Stimulated activated CD4-positive, alpha-beta T cell treated with anti-CD3 and anti-CD28 coated beads, Interleukin-1b, Interleukin-23, amount 100 ng/mL, for 4 hours (primary cell): Measurements from ENCODE around the gene CDH22.

ENCODE experiments used
- DNase-seq, 2 donors: peaks; one replicate each; pipeline ENCODE4 v3.0.0-alpha.2; 2020; ENCODE audit warnings: low read depth in 2 of 2

Gene CDH22

DNA sequence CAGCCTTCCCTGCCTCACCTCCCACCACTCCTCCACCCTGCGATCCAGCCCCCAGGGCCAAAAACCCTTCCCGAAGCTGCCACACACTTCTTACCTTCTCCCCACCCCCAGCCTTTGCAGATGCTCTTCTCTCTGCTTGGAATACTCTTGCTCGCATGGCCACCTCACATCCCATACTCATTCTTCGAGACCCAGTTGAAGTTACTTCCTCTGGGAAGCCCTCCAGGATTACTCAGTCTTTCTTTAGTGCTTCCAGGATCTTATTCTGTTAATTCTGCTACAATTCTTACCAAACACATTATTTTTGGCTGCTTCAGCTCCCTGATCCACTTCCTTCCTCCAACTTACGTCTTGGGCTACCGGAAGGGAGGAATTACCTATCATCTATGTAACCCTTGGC lies 135.8 kb downstream of the CDH22 start:
- no peak for DNase-seq

DNA sequence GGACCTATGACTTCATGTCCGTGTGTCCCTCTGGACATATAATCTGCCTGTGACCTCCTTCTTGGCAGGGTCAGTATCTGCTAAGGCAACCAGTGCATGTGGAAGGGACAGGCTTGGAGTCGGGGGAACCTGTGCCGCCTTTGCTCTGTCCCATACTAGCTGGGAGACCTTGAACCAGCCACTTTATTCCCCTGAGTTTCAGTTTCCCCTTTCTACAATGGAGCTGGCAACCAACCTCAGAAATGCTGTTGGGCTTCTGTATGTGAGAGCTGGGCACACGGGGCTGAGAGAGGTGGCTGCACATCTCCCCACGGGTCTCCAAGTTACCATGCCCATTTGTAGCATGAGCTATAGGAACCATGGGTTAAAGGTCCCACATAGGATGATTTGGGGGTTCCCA lies 136.4 kb downstream of the CDH22 start:
- no peak for DNase-seq

DNA sequence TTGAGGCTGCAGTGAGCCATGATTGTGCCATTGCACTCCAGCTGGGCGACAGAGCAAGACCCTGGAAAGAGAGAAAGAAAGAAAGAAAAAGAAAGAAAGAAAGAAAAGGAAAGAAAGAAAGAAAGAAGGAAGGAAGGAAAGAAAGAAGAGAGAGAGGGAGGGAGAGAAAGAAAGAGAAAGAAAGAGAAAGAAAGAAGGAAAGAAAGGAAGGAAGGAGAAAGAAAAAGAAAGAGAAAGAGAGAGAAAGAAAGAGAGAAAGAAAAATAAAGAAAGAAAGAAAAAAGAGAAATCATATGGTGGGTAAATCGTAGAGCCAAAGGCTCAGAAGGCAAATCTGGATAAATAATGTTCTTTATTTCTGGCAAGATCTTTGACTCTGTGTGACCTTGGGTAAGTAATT lies 136.8 kb downstream of the CDH22 start:
- DNase-seq = no peak

DNA sequence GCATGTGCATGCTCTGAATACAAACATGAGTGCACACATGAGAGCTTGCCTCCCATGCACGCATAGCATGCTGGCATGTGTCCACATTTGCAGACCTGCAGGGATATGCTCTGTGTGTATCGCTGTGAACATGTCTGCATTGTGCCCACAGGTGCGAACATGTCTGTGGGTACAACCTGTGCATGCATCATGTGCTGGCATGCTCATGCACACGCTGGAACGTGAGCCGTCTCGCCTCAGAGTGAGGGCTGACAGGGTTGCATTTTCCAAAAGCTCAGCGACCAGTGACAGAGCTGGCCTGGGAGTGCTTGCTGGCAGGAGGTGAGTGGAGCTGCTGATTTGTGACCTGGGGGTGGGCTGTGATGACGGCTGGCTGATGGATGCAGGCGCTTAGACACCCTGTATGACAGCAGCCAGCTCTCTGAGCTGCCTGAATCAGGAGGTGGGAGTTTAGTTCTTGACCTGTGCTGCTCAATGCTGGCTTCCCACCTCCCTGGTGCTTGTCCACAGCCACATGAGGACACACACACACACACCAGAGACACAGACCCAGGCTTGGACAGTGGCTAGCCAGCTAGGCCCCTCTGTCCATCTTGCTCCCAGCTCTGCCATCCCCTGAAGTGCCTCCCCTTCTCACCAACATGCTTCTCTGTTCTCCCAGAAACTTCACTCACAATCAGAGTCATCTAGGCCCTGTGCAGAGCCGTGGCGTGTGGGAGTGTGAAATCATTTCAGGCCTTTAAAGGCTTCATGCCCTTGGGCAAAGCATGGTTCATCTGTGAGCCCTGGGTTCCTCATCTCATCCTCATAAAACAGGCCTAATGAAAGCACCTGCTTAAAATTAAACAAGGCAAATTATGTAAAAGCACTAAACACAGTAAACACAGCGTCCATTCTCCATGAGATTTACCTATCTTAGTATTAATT lies 138.8 kb downstream of the CDH22 start:
- DNase-seq = no peak

DNA sequence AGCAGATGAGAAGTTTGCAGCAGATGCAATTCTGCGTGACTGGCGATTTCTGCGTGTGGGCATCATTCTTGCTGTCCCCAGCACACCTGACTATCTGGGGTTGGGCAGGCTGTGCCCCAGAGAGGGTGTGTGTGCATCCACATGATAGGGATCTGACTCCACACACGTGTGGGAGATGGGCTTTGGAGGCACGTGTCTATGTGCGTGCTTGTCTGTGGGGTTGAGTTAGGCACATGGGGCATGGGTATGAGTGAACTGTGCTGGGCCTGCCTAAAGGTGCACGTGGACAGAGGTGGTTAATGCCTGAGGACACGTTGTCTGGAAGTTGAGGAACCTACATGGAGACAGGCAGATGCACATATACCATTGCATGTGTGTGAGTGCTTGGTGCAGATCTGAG lies 139.9 kb downstream of the CDH22 start:
- no peak for DNase-seq

DNA sequence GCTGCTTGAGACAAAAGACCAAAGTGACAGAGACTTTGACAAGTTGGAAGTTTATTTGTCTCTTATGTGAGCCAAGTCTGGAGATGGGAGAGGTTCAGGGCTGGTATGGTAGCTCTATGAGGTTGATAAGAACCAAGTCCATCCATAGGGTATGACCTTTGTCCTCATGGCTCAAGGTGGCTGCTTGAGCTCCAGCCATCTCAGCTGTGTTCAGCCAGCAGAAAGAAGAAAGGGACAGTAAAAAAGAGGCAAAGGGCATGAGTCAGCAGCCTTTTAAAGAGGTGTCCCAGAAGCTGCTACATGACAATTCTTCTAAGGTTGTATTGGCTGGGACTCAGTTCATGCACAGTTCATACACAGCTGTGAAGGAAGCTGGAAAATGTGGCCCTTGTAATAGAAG lies 141.2 kb downstream of the CDH22 start:
- no peak for DNase-seq

DNA sequence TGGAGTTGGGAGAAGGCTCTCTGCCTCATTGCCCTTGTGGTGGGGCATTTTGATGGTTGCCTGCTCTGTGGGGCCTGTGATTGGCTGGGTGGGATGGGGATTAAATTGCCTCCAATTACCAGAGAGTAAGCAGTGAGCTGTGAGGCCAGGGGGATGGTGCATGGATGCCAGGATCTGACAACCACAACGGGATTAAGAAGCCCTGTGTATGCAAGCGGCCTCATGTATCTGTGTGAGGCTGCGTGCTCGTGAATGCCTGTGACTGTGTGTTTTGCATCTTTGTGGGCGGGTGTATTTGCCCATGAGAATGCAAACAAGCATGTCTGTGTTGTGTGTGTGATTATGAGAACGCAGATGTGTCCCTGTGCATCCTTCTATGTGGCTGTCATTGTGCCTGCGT lies 144.0 kb downstream of the CDH22 start:
- DNase-seq = no peak

DNA sequence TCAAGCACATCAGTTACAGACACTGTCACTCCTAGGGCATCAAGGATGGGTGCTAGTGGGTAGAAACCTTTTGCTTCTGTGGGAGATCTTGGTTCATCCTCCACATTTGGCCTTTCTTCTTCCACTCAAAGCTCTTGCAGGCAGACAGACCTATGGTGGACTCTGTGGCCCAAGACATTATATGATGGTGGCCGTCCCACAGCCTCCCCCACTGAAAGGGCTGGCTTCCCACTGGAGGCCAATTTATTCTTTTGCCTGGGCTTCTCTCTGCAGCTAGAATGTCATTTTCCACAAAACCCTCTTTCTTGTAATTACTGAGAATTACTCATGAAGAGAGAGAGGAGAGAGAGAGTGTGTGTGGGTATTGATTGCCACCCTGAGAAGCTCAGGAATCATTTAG lies 146.4 kb downstream of the CDH22 start:
- DNase-seq = no peak

DNA sequence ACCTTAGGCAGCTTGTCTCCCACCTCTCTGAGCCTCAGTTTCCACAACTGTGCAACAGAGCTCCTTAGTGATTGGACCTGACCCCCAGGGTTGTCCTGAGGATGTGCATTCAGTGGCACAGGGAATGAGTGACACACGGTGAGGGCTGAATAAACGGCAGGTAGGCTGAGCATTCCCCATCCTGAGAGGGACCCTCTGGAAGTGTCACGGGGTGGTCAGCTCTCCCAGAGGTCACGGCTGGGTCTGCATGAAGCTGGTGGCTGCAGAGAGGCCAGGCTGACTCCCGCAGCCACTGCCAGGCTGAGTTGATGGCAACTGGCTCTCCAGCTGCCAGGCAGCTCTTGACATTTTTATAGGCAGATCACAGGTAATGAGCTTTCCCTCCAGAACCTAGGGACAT lies 147.6 kb downstream of the CDH22 start:
- DNase-seq = no peak

DNA sequence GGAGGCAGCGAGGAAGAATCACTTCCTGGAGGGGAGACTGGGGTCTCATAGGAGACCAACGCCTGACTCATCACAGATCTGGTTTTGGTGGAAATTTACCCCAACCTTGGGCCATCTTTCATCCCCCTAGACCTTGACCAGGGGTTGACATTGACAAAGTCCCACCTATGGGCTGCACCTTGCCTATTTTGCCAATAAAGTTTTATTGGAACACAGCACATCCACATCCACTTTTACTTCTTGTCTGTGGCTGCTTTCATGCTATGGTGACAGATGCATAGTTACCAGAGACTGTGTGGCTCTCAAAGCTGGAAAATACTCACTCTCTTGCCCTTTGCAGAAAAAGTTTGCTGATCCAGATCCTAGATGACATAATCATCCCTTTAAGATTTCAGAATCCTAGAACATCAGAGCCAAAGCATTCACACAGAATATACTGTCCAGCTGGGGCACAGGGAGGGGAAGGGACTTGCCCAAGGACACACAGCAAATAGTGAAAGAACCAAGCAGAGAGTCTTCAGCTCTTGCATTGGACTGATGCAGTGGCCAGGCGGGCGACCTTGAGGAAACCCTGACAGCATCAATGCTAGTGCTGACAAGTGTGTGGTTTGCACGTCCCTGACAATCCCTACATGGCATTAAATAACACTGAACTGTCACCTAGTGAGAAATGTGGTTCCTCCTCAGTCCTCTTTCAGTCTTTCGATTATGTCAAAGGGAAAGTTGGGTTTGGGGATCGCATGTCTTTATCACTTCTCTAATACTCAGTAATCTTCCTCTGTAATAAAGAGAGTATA lies 149.0 kb downstream of the CDH22 start:
- no peak for DNase-seq

DNA sequence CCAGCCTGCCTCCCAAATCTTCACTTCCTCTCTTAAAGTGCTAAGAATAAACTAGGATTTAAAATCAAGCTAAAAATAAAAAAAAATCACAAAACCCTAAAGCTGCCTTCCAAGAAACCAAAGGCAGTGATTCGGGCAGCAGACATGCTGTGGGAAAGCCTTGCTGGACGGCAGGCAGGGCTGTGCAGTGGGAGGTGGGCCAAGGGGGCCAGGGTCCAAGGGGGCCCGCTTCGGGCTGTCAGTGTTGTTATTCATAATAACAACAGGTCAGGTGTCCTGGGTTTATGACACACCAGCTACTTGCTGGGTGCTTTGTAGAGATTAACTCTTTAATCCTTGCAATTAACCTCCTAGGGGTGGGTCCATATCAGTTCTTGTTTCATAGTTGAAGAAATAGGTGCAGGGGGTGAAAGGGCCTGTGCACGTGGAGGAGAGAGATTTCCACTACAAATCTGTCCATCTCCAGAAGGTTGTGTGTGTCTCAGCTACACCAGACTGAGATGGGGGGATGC lies 149.8 kb downstream of the CDH22 start:
- DNase-seq = no peak

DNA sequence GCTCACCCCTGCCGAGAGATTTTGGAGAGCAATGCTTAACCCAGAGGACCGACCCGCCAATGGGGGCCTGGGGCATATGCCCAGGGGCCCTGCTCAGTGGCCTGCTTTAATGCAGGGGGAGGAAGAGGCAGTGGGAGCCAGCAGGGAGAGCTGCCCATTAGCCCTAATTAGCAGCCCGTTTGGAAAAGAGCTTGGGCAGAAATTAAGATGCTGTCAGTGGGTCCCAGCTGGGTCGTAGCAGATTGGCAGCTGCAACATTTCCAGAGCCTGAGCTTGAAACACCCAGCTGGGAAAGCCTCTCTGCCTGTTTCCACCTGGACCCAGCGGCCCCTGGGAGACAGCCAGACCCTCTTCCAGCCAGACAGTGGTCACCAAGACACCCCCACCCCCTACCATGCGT lies 150.7 kb downstream of the CDH22 start:
- DNase-seq = no peak

DNA sequence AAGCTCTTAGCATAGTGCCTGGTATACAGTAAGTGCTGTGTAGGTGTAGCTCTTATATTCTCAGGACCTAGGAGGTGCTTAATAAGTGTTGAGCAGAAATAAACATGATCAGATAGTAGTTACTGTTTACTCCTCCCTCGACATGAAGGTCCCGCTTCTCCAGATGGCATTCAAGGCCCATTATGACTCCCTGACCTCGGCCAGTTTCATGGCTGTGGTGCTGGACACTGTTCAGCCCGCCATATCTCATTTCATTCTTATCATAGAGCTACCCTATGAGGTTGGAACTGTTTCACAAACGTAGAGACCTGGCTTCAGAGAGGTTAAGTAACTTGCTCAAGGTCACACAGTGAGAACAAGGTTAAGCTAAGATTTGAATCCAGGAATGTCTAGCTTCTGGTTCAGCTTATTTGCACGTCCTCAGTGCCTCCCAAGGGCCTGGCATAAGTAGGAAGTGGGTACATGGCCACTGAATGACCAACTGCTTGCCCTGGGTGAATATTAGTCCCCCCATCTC lies 151.2 kb downstream of the CDH22 start:
- DNase-seq = no peak

DNA sequence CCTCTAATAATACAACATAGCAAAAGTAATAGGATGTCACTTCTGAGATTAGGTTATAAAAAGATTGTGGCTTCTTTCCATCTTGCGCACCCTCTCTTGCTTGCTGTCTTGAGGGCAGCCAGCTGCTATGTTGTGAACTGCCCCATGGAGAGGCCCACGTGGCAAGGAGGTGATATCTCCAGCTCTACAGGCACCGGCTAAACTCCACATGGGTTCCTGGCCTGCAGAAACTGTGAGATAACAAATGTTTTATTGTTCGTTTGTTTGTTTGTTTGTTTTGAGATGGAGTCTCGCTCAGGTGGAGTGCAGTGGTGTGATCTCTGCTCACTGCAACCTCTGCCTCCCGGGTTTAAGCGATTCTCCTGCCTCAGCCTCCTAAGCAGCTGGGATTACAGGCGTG lies 152.2 kb downstream of the CDH22 start:
- no peak for DNase-seq

DNA sequence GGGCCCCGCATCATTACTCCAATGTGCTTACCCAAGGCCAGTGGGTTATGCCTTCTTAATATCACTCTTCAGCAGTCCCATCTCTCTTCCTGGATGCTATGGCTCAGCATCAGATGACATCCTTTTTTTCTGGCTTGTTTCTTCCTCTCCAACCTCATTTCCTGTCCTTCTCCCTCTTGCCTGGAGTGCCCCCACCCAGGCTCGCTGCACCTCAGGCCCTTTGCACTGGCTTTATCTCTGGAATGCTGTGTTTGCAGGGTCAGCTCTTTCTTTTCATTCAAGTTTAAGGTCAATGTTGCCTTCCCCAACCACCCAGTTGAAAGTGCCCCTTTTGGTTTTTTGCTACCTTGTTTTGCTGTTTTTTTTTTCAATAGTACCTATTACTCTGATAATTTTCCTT lies 153.5 kb downstream of the CDH22 start:
- DNase-seq = no peak

DNA sequence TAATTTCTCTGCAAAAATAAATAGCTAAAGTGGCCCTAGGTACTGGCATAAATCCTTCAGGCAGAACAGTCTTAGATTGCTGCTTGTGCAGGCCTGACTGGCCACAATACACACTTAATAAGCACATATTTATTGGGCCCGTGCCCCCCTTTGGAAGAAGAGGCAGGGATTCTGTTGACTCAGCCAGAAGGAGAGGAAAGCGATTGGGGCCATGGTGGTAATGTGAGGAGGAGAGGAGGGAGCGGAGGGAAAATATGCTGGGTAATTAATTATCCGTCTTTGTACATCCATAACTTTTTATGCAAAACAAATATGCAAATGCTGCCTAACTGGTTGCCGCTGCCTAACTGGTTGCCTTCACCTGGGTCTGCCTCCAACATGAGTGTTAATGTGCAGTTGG lies 154.0 kb downstream of the CDH22 start:
- no peak for DNase-seq

DNA sequence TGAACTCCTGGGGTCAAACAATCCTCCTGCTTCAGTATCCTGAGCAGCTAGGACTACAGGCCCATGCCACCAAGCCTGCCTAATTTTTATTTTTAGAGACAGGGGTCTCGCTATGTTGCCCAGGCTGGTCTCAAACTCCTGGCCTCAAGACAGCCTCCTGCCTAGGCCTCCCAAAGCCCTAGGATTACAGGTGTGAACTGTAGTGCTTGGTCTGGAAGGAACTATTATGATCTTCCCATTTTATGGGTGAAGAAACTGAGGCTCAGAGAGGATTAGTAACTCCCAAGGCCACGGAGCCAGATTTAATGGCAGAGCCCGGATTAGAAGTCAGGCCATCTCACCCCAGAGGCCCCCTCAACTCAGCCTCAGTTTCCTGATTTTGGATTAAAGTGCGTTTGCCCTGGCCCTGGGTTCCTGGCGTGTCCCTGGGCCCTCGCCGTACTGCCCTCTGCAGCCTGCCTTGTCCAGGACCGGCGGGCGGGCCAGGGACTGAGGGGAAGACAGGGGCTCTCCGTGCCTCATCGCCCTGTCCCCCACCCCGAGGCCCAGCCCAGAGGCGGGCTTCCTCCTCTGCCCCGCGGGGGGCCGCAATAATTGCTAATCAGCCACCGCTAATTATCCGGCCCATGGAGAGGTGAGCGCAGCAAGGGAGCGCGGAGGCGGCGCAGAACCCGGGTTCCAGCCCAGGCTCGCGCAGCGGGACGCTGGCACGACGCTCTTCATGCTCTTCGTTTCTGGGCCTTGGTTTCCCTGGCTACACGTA lies 155.3 kb downstream of the CDH22 start:
- no peak for DNase-seq

DNA sequence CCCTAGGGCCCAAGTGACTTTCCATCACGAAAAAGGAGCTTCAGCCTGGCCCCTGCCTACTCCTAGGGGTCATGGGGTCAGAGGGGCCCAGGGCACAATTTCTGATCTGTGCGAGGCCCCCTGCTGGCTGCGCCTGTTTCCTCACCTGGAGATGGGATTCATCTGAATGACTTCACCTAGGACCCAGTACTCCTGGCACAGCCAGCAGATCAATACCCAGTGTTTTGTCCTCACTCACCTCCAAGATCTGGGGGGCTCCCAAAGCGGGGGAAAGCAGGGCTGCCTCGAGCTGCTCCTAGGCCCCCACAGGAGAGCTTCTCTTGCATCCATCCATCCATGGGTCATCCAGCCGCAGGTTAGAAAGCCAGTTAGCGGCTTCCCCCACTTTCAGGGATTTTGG lies 156.4 kb downstream of the CDH22 start:
- DNase-seq = peak; percentile 3 to 8

DNA sequence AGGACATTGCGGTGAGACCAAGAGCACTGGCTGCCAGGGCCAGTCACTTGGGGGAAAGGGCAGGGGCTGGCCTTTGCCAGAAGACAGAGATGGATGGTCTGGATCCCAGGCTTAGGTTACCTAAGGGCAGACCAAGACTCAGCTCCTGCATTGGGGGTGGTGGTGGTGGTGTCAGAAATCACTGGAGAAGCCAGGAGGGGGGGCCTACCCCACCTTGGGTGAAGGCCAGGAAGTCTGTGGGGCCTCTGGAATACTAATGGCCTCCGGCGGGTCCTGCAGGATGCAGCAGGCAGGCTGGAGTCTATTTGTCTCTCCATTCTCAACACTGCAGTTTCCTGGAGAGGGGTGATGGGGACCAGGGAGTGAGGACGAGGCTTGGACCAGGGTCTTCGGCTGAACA lies 157.4 kb downstream of the CDH22 start:
- DNase-seq = no peak

DNA sequence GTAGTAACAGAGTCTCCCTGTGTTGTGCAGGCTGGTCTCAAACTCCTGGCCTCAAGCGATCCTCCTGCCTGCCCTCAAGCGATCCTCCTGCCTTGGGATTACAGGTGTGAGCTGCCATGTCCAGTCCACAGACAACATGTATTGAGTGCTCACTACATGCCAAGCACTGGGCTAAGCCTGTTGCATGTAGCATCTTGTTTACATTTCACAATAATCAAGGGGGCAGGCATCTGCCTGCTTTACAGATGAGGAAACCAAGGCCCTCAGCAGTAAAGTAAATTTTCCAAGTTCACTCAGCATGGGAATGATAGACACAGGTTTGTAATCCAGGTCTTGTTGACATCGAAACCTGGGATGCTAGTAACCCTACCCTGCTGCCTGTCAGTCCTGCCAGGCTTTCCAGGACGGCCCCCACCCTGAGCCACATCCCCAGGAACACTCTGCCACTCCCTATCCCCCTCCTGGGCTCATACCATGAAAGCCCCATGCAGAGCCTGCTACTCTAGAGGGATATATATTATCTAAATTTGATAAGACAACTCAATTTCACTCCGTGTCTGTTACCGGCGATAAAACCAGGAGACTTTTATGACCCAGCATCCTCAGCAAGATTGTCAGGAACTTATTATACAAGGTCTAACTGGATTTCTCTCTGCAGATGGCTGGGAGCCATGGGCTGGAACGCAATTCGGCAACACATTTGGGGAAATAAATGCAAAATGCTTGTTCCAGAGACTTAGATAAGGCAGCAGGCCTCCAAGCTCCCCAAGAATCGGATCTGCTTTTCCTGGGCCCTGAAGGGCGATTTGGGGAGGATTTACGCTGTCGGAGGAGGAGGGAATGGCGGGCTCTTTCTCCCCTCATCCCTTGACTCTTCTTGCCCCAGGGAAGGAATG lies 159.7 kb downstream of the CDH22 start:
- no peak for DNase-seq

DNA sequence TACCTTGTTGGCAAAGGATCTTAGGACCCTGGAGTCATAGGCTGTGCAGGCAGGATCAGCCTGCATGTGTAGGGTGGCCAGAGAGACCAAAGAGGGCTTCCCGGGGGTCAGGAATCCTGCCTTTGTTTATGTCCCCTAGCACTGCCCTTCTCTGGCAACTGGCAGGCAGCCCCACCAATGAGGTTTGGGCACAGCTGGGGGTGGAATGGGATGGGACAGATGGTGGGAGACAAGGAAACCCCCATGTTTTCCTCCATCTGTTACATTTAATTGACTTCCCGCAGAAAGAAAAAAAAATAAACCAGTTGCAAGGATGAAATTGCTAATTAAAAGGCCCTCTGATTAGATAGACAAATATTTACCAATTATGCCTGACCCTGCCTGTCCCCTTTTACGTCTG lies 162.6 kb downstream of the CDH22 start:
- no peak for DNase-seq
